GM12801 (cell line): Measurements from ENCODE around the gene POLL.

Experiments
- TF ChIP-seq, protein P1 (sequence below): IDR thresholded peaks from one replicate; pipeline ENCODE4 v1.5.1; 2011; ENCODE audit warnings: control low read depth; ENCODE audit not compliant: insufficient read length; ENCODE audit errors: extremely low read depth

The POLL gene

DNA sequence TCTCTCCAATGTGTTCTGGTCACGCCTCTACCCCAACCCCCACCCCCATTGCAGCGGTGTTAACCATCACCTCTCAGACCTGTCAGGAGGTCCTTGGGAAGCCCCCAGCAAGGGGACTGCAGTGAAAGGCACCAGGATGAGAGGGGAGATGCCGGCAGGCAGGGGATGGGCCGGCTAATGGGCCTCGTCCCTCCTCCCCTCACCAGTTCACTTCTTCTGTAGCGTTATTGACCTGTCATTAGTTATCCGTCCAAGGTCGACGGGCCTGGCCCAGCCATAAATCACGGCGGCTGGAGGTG is 18.8 kb downstream of the POLL start:
- TF ChIP-seq, protein P1, sequence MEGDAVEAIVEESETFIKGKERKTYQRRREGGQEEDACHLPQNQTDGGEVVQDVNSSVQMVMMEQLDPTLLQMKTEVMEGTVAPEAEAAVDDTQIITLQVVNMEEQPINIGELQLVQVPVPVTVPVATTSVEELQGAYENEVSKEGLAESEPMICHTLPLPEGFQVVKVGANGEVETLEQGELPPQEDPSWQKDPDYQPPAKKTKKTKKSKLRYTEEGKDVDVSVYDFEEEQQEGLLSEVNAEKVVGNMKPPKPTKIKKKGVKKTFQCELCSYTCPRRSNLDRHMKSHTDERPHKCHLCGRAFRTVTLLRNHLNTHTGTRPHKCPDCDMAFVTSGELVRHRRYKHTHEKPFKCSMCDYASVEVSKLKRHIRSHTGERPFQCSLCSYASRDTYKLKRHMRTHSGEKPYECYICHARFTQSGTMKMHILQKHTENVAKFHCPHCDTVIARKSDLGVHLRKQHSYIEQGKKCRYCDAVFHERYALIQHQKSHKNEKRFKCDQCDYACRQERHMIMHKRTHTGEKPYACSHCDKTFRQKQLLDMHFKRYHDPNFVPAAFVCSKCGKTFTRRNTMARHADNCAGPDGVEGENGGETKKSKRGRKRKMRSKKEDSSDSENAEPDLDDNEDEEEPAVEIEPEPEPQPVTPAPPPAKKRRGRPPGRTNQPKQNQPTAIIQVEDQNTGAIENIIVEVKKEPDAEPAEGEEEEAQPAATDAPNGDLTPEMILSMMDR: no peak

DNA sequence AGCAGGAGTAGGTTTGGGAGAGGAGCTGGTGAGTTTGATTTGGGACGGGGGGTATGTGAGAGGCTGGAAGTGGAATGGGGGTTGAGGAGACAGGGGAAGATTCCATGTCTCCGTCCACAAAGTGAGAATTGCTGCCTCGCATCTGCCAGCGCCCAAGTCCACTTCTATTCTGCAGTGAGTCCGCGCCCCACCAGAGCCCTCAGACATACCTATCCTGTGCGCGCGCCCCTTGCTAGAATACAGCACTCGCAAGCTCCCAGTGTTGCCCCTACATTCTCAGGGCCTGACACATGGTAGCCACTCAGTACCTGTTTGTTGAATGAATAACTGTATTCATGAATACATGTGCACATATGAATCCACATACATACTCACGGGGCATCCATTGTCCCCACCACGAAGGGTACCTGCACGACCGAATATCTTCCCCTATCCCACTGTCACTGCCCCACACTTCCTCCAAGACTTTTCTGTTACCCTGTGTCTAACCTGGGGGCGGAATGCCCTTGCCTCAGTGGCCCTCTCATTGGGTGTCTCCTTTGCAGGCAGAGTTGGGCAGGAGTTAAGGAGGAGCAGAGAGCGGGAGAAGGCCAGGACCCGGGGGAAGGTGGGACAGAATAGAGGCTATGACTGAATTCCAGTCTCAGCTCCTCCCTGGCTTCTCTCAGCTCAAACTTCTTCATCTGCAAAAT is 19.9 kb downstream of the POLL start:
- TF ChIP-seq, protein P1: no peak

DNA sequence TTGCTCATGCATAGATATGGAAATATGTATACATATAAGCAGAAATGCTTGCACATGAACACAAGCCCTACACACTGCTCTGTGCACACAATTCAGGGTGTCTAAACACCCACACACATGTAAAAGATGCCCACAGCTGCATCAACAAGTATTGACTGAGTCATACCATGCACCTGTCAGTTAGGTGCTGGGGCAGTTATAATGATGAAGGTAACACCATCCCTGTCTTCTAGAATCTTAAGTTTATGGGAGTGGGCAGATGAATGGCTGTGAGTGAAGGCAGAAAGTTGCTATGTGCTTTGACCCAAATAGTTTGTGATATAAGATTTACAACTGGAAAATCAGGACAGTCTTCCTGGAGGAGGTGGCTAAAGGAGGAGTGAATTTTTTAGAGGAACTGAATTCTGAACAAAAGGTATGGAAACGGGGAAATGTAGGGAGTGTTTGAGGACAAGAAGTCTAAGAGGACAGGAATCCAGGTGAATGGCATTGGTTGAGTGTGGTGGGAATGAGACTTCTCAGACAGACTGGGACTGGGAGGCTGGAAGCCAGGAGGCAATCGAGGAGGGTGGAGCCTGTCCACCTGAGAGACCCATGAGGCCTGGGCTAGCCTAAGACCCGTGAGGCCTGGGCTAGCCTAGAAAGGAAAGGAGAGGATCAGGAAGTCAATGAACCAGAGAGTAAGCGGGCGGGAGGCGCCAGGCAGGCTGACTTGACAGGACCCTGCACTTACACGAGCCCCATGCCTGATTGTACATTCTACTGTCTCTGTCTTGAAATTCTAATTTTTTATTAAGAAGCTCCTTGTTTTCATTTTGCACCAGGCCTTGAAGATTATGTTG is 20.7 kb downstream of the POLL start:
- TF ChIP-seq, protein P1: no peak

DNA sequence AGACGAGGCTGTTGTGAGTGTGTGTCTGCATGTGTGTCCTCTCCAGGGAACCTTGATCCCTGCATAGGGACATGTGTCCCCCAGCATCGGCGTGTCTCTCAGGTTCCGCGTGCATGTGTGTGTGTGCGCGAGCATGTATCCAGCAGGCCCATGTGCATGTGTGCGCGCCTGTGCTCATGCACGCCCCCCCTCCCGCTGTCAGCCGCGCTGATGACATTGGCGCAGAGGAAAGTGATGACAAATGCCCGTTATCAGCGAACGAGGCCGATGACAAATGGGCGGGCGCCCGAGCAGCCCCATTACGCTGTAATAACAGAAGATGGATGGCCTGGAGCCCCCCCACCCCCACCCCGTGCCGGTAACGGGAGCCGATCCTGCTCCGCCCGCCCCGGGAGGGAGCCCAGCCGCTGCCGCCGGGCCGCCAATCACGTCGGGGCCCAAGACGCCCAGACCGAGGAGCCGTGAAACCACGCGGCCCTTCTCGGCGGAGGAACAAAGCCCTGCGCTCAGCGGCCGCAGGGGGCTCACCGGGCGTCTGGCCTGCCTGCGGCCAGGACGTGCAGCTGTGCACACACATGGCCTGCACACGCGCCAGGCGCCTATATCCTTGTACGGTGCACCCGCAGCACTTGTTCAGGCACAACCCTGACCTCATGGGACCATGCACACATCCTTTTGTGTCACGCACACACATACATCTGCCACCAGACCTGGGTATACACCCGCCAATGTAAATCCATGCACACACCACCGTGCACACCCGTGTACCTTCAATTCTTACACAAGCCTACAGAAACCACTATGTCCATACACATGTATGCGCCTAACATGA is 21.5 kb downstream of the POLL start:
- TF ChIP-seq, protein P1: no peak

DNA sequence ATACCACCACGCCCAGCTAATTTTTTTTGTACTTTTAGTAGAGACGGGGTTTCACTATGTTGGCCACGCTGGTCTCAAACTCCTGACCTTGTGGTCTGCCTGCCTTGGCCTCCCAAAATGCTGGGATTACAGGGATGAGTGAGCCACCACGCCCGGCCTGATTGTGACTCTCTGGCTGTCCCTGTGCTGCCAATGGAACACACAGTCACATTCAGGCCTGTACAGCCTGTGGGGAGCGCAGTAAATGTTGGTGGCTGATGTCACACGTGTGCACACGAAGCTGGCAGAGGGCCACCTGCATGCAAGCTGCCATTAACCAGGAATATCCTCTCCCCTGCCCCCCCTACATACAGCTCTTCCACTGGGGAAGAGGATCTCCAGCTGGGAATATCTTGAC is 22.1 kb downstream of the POLL start:
- TF ChIP-seq, protein P1: no peak

DNA sequence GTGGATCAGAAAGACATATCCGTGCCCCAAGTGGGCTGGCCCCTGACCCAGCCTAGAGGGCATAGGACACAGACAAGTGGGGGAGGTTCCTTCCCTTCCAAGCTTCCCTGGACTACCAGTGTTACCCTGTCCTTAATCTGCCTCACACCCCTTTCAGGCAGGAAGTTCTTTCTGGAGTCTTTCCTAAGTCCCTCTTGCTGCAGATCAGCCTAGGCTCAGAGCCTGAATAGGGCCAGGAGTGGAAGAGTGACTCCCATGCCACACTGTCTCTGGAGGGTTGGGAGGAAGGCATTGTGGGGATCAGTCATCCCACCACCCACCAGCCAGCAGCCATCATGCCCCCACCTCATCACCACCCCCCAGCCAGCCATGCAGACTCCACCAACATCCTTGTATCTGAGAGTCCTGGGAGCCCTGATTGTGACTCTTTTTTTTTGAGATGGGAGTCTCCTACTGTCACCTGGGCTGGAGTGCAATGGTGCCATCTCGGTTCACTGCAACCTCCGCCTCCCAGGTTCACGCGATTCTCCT is 22.6 kb downstream of the POLL start:
- TF ChIP-seq, protein P1: no peak

DNA sequence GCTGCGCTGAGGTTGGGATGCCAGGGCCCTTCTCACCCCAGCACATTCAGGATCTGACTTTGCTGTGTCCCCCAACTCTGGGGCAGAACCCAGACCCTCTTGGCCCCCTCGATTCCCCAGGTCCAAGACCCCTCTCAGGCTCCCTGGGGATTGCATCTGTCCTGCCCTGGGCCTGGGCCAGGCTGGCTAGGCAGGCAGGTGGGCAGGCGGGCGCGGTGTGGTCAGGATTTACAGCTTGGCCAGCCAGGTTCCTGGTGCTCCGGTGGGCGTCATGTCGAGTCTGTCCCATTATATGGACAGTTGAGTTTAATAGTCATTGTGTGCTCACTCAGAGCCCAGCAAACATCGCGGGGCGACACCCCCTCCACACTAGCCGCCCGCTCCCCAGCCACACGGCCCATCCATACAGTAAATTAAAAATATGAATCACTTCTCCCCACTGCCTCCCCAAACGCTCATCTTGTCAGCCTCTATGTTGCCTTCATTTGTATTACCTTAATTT is 23.5 kb downstream of the POLL start:
- TF ChIP-seq, protein P1: no peak
